GM21619 (cell line): Measurements from ENCODE around the gene WDR91.
A peak's percentile ranks its signal among the peaks of the same experiment; 100 is the strongest.

ENCODE experiments used
- ATAC-seq: cut with Tn5 transposase; IDR thresholded peaks from one replicate; pipeline ENCODE4 v1.9.1; 2021; ENCODE audit not compliant: unreplicated experiment

The WDR91 gene

GRCh38 chr7:135200821-135201331, 10.4 kb downstream of the WDR91 start:
- no peak for ATAC-seq

GRCh38 chr7:135199439-135199838, 11.9 kb downstream of the WDR91 start:
- ATAC-seq, result no peak

- no peak for ATAC-seq
Measured at GRCh38 chr7:135197906-135198655, 13.2 kb downstream of the WDR91 start.

GRCh38 chr7:135197343-135197742, 14.0 kb downstream of the WDR91 start:
- ATAC-seq, result peak; percentile 35

- ATAC-seq, result no peak
Measured at GRCh38 chr7:135195968-135196629, 15.2 kb downstream of the WDR91 start.

- no peak for ATAC-seq
Measured at GRCh38 chr7:135195156-135195555, 16.2 kb downstream of the WDR91 start.

- ATAC-seq, result no peak
Measured at GRCh38 chr7:135194494-135195095, 16.7 kb downstream of the WDR91 start.

- ATAC-seq, result no peak
Measured at GRCh38 chr7:135193615-135194081, 17.7 kb downstream of the WDR91 start.

GRCh38 chr7:135192914-135193536, 18.3 kb downstream of the WDR91 start:
- no peak for ATAC-seq

GRCh38 chr7:135190703-135191102, 20.6 kb downstream of the WDR91 start:
- no peak for ATAC-seq

- ATAC-seq, result no peak
Measured at GRCh38 chr7:135189961-135190360, 21.4 kb downstream of the WDR91 start.

- ATAC-seq, result no peak
Measured at GRCh38 chr7:135189221-135189662, 22.1 kb downstream of the WDR91 start.

GRCh38 chr7:135188298-135188984, 22.9 kb downstream of the WDR91 start:
- ATAC-seq, result peak; percentile 35

GRCh38 chr7:135186841-135187253, 24.5 kb downstream of the WDR91 start:
- peak; percentile 72 for ATAC-seq

- no peak for ATAC-seq
Measured at GRCh38 chr7:135186261-135186540, 25.1 kb downstream of the WDR91 start.

GRCh38 chr7:135185471-135186260, 25.7 kb downstream of the WDR91 start:
- no peak for ATAC-seq

GRCh38 chr7:135184254-135184841, 27.0 kb downstream of the WDR91 start:
- no peak for ATAC-seq

GRCh38 chr7:135183478-135183877, 27.8 kb downstream of the WDR91 start:
- no peak for ATAC-seq

- ATAC-seq, result no peak
Measured at GRCh38 chr7:135181929-135182678, 29.2 kb downstream of the WDR91 start.
